ENCODE results near the gene ALDH2.
"Not testable (repeated sequence)": the region's sequence is repeated elsewhere in the genome, so short reads cannot be mapped to it uniquely, and the experiment has no call there.

ALDH2 gene

GRCh38 chr12:111759991-111760390 lies 6.7 kb upstream of the ALDH2 start:
- no peak for DNase-seq

- DNase-seq: no peak
Observed at GRCh38 chr12:111761099-111761498, 5.6 kb upstream of the ALDH2 start.

- no peak for DNase-seq
Observed at GRCh38 chr12:111761706-111762105, 5.0 kb upstream of the ALDH2 start.

DNA sequence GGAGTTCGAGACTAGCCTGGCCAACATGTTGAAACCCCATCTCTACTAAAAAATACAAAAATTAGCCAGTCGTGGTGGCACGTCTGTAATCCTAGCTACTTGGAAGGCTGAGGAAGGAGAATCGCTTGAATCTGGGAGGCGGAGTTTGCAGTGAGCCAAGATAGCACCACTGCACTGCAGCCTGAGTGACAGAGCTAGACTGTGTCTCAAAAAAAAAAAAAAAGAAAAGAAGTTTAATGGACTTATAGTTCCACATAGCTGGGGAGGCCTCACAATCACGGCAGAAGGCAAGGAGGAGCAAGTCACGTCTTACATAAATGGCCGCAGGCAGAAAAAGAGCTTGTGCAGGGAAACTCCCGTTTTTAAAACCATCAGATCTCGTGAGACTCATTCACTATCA lies 3.2 kb upstream of the ALDH2 start:
- not testable (repeated sequence) for DNase-seq

- DNase-seq: no peak
Observed at GRCh38 chr12:111764120-111764821, 2.5 kb upstream of the ALDH2 start.

DNA sequence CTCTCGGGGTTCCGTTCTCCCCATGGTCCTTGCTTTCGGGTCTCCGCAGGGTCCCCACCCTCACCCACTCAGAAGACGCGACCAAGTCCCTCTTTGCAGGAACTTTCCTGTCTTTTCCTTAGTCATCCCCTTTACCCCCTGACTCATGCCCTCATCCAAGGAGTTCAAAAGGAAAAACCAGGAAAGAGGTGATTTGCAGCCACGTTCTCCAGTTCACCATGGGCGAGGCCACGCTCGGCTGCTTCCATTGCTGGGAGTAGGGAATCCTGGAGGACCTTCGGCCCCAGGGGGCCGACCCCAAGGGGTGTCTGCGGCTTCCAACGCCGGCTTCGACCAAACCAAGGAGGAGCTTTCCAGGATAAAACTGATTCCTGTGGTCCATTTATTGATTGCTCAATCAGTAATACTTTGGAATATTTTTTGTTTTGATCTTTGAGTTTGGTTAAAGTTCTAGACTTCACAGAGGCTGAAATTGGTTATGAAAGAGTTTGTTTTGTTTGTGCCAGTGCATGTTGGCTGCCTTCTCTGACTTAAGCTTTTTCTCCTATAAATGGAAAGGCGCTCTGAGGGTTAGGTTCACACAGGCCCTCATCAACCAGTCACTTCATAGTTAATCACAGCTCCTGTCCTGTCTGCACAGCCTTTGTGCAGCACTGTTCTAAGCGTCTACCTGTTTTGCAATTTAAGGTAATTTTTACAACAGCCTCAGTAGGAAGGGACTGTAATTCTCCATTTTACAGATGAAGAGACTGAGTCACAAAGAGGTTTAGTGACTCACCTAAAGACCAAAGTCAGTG lies 827 bp downstream of the ALDH2 start:
- no peak for DNase-seq

- no peak for DNase-seq
Observed at GRCh38 chr12:111768159-111768895, 1.6 kb downstream of the ALDH2 start.

DNA sequence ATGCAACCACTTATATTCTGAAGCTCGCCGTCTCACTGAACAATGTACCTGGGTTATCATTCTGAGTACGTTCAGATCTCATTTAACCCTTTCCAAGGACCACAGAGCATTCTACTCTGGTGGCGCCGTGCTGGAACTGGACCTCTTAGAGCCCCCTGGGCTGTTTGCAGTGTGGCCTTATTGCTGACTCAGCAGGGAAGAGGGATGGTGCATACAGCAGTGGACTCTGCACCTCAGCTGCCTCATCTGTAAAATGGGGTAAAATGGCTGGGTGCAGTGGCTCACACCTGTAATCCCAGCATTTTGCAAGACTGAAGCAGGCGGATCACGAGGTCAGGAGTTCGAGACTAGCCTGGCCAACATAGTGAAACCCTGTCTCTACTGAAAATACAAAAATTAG lies 2.9 kb downstream of the ALDH2 start:
- no peak for DNase-seq

- no peak for DNase-seq
Observed at GRCh38 chr12:111773801-111774551, 7.2 kb downstream of the ALDH2 start.

DNA sequence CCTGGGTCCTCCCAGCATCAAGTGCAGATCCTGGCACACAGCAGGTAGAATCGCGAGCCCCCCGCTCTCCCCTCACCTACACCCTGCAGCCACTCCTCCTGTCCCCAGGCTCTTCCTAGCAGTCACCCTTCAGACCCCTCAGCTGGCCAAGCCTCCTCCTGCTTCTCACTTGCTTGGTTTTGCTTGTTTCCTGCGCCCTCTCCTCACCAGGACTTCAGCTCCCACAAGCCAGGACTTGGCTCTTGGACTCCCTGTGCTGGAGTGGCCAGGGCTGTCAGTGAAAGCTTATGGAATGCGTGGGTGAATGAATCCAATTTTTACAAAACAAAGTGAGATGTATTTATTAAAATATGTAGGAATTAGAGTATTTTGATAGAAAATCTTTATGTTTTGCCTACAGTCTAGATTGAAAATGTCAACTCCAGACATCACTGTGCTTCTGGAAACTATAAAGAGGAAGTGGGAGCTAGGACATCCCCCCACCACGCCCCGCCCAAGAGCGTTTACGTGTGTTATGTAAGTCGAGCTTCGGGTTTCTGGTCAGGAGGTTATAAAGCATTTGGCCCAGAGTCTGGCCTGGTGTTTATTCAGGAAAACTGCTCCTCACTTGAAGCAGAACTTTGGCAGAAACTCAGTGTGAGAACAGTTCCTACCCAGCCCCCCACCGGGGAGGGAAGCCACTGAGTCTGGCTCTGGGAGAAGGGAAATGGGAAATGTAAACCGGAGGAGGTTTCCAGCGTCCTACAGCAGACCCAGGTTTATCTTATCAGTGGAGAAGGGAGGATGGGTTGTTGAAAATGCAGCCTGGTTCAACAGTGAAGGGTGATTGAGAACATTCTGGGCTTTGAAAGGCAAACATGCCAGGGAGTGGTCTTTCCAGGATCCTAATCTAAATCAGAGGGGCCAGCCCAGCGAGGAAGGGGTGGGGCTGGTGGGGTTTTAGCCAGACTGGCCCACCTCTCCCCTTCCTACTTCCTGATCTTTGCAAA lies 8.8 kb downstream of the ALDH2 start:
- DNase-seq: peak; percentile 97

- no peak for DNase-seq
Observed at GRCh38 chr12:111776836-111777344, 10.2 kb downstream of the ALDH2 start.

DNA sequence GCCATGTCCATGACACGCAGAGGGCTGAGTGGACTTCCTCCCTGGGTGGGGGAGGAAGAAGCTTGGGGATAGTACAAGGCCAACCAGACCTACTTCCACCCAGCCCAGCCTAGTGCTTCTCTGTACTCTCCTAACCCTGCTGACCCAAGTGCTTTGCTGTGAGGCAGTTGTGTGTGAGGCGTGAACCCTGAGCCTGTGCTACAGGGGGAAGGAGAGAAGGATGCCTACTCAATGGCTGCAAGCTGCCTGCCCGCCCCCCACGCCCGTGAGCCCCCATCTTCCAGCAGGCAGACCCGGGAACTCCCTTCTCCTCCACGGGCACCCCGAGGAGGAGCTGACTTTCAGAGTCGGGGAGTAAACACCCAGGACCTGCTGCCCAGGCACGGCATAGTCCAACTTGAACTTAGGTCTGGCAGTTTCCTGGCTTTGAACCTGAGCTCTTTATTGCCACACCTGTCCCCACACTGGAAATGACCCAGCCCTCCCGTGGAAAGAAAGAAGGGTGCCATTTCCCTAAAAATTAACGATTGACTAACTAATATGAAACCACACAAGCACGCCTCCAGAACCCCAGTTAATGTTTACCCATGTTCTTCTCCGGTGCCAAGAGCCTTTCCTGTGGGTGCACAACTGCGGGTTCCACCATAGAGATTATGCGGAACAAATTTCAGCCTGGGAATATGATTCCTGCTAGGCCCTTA lies 10.8 kb downstream of the ALDH2 start:
- no peak for DNase-seq

DNA sequence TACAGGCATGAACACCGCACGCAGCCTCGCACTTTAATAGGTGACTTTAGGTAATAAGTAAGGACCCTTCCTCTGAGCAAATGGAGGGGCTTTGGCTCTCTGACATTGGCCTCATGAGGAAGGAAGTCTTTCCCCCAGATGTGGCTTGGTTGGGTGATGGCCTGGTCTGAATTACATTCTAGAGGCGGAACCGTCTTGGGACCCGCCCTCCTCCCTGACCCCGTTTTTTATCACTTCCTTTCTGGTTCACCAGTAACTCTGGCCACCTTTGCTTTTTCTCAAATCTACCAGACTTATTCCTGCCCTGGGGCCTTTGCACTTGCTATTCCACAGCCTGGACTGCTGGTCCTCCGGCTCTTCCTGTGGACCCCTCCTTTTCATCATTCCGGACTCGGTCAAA lies 13.4 kb downstream of the ALDH2 start:
- no peak for DNase-seq

- DNase-seq: no peak
Observed at GRCh38 chr12:111780615-111781014, 13.9 kb downstream of the ALDH2 start.

DNA sequence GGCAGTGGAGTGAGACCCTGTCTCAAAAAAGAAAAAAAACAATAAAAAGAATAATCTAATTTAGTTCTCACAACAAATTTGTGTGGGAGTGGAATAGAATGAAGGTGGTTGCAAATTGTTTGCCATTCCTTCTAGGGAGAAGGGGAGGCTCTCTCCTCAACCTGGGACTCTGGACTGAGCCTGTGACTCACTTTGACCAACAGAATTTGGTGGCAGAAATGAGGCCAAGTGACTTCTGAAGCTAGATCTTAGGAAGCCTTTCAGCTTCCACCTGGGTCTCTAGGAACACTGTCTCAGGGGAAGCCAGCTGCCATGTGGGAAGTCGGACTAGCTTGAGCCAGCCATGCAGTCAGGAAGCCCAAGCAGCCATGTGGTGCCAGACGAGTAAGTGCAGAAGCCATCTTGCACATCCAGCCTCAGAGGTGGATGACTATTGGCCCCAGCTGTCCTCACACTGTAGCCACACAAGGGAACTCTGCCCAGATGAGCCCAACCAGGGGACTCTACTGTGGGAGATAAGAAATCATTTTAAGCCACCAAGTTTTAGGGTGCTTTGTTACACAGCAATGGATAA lies 14.4 kb downstream of the ALDH2 start:
- no peak for DNase-seq

GRCh38 chr12:111783046-111783445 lies 16.3 kb downstream of the ALDH2 start:
- no peak for DNase-seq

DNA sequence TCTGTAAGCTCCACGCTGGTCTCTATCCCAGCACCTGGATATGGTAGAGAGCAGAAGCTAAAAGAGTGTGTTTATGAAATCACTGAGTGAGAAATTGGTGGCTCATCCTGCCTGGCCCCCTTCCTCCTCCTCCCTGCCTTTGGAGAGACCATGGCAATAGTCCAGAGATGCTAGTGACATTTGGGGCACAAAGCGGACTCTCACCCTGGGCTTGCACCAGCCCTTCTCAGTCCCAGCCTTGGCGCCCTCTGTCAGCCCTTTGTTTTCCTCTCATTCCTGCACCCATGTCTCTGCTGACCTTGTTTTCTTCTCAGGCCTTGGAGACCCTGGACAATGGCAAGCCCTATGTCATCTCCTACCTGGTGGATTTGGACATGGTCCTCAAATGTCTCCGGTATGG lies 18.2 kb downstream of the ALDH2 start:
- no peak for DNase-seq

GRCh38 chr12:111785651-111786050 lies 18.9 kb downstream of the ALDH2 start:
- no peak for DNase-seq

GRCh38 chr12:111788178-111788654 lies 21.5 kb downstream of the ALDH2 start:
- peak; percentile 87 for DNase-seq

GRCh38 chr12:111789779-111790178 lies 23.0 kb downstream of the ALDH2 start:
- DNase-seq: no peak
